Activated T-helper 1 cell treated with anti-CD3 and anti-CD28 coated beads, Interleukin-12 subunit alpha, Interleukin-12 subunit beta, Interleukin-2, Interleukin-4 antibody, amounts not matched to agents 30 ng/mL and 10 ng/mL and 1 ng/mL, durations not matched to agents 14 hours and 24 hours and 36 hours (primary cell): Measurements from ENCODE around the gene SLAMF7. TPM values are rescaled to one million over a fixed set of nuclear protein-coding genes. Genes with fewer than 3 reads are reported as not detected.

Source experiments
- total RNA-seq: library from RNA; stranded (reverse); gene quantifications from 2 replicates; pipeline ENCODE4 v1.2.3, GENCODE V29; 2022

The SLAMF7 gene
- total RNA-seq, 1 donor from 2014 or later, result 53.6 TPM

Other genes starting within 250 kb of the SLAMF7 start
- gene SLAMF6, start 216.0 kb upstream of the SLAMF7 start, total RNA-seq, result 46.8 and 50.1 TPM in 2 replicates
- gene CD84, start 159.8 kb upstream of the SLAMF7 start, total RNA-seq, result 16.3 and 17.2 TPM in 2 replicates
- 118 TPM in 2 replicates for gene SLAMF1, start 92.2 kb upstream of the SLAMF7 start, total RNA-seq
- 219 and 222 TPM in 2 replicates for gene CD48, start 27.4 kb upstream of the SLAMF7 start, total RNA-seq
- gene LY9, start 56.9 kb downstream of the SLAMF7 start, total RNA-seq, result 0.49 and 0.71 TPM in 2 replicates
- 0.13 TPM in 1 of 2 replicates, not detected in the other for gene CD244, start 123.6 kb downstream of the SLAMF7 start, total RNA-seq
- gene ITLN1, start 145.9 kb downstream of the SLAMF7 start, total RNA-seq, result not detected in 2 replicates
- gene ITLN2, start 215.6 kb downstream of the SLAMF7 start, total RNA-seq, result not detected in 2 replicates